Stomach (tissue), 9 donors: ENCODE results near the gene KIAA0930. TPM values are rescaled to one million over a fixed set of nuclear protein-coding genes. Genes with fewer than 3 reads are reported as not detected.

Experiments
- DNase-seq, 2 donors: peaks; one replicate each; pipeline versions ENCODE4 v3.0.0 to v3.0.0-alpha.2; 2013 to 2019
- H3K27ac ChIP-seq, 5 donors: fragments of 200-600 bp in 4 of 5; sonication (generic) in 4 of 5; one replicate each; pipeline ENCODE4 v1.5.1; 2013 to 2019; ENCODE audit warnings: mild to moderate bottlenecking in 1 of 5, moderate library complexity in 1 of 5
- H3K27me3 ChIP-seq, 3 donors: fragments of 200-600 bp; sonication (generic); one replicate each; pipeline ENCODE4 v1.5.1; 2017 to 2019; ENCODE audit warnings: mixed run types in 1 of 3
- H3K36me3 ChIP-seq, 4 donors: fragments of 200-600 bp; sonication (generic); 1 replicate in 3 of 4; 2 replicates in 1 of 4; pipeline ENCODE4 v1.5.1; 2016 to 2019
- H3K4me1 ChIP-seq, 4 donors: fragments of 200-600 bp; sonication (generic); one replicate each; pipeline ENCODE4 v1.5.1; 2016 to 2019
- H3K4me3 ChIP-seq, 4 donors: fragments of 200-600 bp; sonication (generic) in 3 of 4; one replicate each; pipeline ENCODE4 v1.5.1; 2016 to 2019; ENCODE audit warnings: mild to moderate bottlenecking in 1 of 4
- H3K9me3 ChIP-seq, 4 donors: fragments of 200-600 bp; sonication (generic); one replicate each; pipeline ENCODE4 v1.5.1; 2016 to 2019
- EP300 ChIP-seq: sonication (generic); formaldehyde crosslinking; IDR thresholded peaks from one replicate; pipeline ENCODE4 v1.6.1; 2017; ENCODE audit warnings: antibody characterized with exemption
- POLR2A ChIP-seq, 4 donors: fragments of 450-650 bp; IDR thresholded peaks; one replicate each; pipeline ENCODE4 v1.6.1; 2016; ENCODE audit warnings: antibody characterized with exemption in 4 of 4, control low read depth in 2 of 4, mild to moderate bottlenecking in 1 of 4, moderate library complexity in 1 of 4
- POLR2AphosphoS5 ChIP-seq, 3 donors: sonication (generic); formaldehyde crosslinking; IDR thresholded peaks; one replicate each; pipeline ENCODE4 v1.6.1; 2016; ENCODE audit warnings: antibody characterized with exemption in 3 of 3
- WGBS, 5 donors: extraction: QIAGEN DNeasy Blood & Tissue Kit in 3 of 5; methylation state at CpG; one replicate each; pipeline versions ENCODE4 v1.1.5 to v1.1.7; 2013 to 2018; 5-methylcytosine and 5-hydroxymethylcytosine counted together
- intact Hi-C: fragments of 100-400 bp; cut with DNase I; formaldehyde crosslinking; loops from one replicate; pipeline ENCODE4 v1.15.1; 2023; ENCODE audit warnings: low total_unique reads
- polyA plus RNA-seq, 3 donors: library from polyadenylated mRNA; stranded (reverse); fragments of 200-250 nt; gene quantifications; one replicate each; pipeline ENCODE4 v1.2.3, GENCODE V29; 2013
- total RNA-seq, 5 donors: library from RNA; depleted of rRNA; stranded (reverse); fragments of >200 nt; gene quantifications; one replicate each; pipeline versions ENCODE4 v1.1.0 to v1.2.3, GENCODE V29; 2014 to 2016
- TF ChIP-seq, protein P1 (sequence below), 7 experiments: fragments of 450-650 bp in 4 of 7; fragments of 200-600 bp in 3 of 7; sonication (generic) in 3 of 7; IDR thresholded peaks; one replicate each; pipeline ENCODE4 v1.5.1; 2016 to 2019; ENCODE audit warnings: antibody characterized with exemption in 7 of 7, control low read depth in 2 of 7, mild to moderate bottlenecking in 1 of 7
- donor health status: healthy with polysubstance abuse.
- donor health status: Bipolar disorder and iron deficiency.
- donor health status: healthy.

Gene KIAA0930
- total and polyA plus RNA-seq, 8 donors, result 7.1 to 42.3 (median 18.4) TPM

DNA sequence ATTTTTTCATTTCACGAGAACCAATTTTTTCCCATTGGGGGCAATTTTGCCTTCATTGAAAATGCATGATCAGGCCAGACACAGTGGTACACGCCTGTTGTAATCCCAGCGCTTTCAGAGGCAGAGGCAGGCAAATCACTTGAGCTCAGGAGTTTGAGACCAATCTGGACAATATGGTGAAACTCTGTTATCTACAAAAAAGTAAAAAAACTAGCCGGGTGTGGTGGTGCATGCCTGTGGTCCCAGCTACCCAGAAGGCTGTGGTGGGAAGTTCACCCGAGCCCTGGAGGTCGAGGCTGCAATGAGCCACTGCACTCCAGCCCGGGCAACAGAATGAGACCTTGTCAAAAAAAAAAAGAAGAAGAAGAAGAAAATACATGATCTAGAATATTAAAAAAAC lies 24.8 kb upstream of the KIAA0930 start:
- Histone ChIP-seq H3K36me3 (no peaks in the 10 kb centered on the region), H3K27ac (no peak overlapping the region), H3K4me1 (peaks cover 5 to 49% (median 31%) of the 10 kb centered on the region in 4 donors), H3K9me3 (no peaks in the 10 kb centered on the region), H3K4me3 (no peak overlapping the region), H3K27me3 (peaks cover 0 to 14% (median 0%) of the 10 kb centered on the region in 3 donors)
- intact Hi-C loops, result no loop called here
- TF ChIP-seq, protein P1, sequence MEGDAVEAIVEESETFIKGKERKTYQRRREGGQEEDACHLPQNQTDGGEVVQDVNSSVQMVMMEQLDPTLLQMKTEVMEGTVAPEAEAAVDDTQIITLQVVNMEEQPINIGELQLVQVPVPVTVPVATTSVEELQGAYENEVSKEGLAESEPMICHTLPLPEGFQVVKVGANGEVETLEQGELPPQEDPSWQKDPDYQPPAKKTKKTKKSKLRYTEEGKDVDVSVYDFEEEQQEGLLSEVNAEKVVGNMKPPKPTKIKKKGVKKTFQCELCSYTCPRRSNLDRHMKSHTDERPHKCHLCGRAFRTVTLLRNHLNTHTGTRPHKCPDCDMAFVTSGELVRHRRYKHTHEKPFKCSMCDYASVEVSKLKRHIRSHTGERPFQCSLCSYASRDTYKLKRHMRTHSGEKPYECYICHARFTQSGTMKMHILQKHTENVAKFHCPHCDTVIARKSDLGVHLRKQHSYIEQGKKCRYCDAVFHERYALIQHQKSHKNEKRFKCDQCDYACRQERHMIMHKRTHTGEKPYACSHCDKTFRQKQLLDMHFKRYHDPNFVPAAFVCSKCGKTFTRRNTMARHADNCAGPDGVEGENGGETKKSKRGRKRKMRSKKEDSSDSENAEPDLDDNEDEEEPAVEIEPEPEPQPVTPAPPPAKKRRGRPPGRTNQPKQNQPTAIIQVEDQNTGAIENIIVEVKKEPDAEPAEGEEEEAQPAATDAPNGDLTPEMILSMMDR (IDR thresholded peaks at IDR 0.05), result no peak
- TF ChIP-seq EP300, result no peak
- no peak for TF ChIP-seq POLR2A (IDR thresholded peaks at IDR 0.05)
- no peak for TF ChIP-seq POLR2AphosphoS5 (IDR thresholded peaks at IDR 0.05)
- no peak for DNase-seq
- WGBS, 5 donors, result 56 to 78% (median 63%) methylated on average over 7 of the region's 7 CpGs

DNA sequence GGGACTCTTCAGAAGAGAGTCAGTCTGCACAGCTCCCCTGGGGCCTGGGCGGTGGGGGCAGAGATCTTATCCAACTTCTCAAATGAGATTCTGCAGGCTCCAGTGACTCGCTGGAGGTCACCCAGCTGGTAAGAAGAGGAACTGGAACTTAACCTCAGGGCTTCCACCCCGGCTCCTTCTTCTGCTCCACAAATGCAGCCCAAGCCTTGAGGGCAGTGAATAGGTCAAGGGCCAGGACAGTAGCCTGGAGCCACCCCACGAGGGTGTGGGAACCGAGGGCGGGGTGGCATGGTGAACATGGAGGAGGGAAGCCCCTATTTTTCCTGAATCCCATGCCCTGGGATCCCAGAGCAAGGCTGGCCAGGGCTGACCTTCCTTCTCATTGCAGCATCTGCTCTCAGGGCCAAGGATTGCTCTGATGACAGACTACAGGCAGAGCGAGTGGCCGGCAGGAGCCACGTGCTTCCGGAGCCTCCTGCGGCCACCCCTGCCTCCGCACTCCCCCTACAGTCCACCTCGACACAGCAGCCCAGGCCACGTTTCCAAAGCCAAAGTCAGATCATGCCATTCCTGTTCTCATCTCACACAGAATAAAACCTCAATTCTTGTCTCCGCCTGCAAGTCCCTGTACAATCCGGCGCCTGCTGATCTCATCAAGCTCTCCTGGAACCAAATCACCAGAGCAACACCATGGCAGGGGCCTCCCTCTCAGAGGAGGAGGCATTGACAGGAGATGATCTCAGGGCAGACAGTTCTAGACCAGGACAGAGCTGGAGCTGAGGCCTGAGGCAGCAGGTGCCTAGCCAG lies 23.0 kb upstream of the KIAA0930 start:
- H3K36me3 ChIP-seq, result no peaks in the 10 kb centered on the region
- 18 to 30% (median 25%) methylated on average over 17 of the region's 17 CpGs for WGBS, 5 donors
- peaks cover 5 to 30% (median 18%) of the 10 kb centered on the region in 4 donors for H3K4me1 ChIP-seq
- H3K27me3 ChIP-seq, result peaks cover 0 to 10% (median 0%) of the 10 kb centered on the region in 3 donors
- H3K4me3 ChIP-seq, result no peak overlapping the region
- TF ChIP-seq POLR2AphosphoS5 (IDR thresholded peaks at IDR 0.05), result peak in 2 of 3 donors; percentile 4 to 70
- TF ChIP-seq POLR2A (IDR thresholded peaks at IDR 0.05), result no peak
- TF ChIP-seq EP300, result no peak
- TF ChIP-seq, protein P1 (IDR thresholded peaks at IDR 0.05), result peak in 5 of 7 experiments; percentile 65 to 83 (median 66)
- peak overlapping the region in 3 of 5 donors; percentile 23 to 45 (median 37) for H3K27ac ChIP-seq
- peak; percentile 78 to 90 for DNase-seq
- no peaks in the 10 kb centered on the region for H3K9me3 ChIP-seq
- intact Hi-C loops, result no loop called here

DNA sequence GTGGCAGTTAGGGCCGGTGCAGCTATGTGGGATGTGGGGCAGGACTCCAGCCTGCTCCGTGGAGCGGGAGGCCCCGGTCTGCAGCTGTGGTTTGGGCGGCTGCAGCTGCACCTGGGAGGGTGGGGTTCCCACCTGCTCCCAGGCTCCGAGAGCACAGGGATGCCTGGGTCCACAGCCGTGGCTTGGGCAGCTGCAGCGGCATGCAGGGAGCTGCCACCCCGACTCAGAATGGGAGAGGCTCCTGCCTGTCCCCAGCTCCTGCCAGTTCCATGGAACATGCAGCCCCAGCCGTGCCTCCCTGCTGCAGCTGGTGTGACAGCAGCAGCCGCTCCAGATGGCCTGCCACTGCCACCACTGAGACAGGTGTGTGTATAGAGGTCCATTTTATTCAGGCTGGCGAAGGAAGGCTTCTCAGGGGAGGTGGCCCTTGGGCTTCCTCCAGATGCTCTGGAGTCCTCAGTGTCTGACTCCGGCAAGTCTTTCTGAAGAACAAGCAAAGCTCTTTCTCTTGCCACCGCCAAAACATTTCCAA lies 22.3 kb upstream of the KIAA0930 start:
- WGBS, 5 donors, result 56 to 85% (median 81%) methylated on average over 6 to 14 of the region's 14 CpGs
- peak overlapping the region in 2 of 5 donors; percentile 23 to 37 for H3K27ac ChIP-seq
- no peak for DNase-seq
- H3K36me3 ChIP-seq, result no peaks in the 10 kb centered on the region
- intact Hi-C loops, result no loop called here
- H3K9me3 ChIP-seq, result no peaks in the 10 kb centered on the region
- TF ChIP-seq EP300 (no peak), POLR2AphosphoS5 (IDR thresholded peaks at IDR 0.05) (no peak), POLR2A (IDR thresholded peaks at IDR 0.05) (no peak)
- TF ChIP-seq, protein P1 (IDR thresholded peaks at IDR 0.05), result no peak
- peaks cover 0 to 7% (median 0%) of the 10 kb centered on the region in 3 donors for H3K27me3 ChIP-seq
- H3K4me3 ChIP-seq, result no peak overlapping the region
- peaks cover 3 to 23% (median 12%) of the 10 kb centered on the region in 4 donors for H3K4me1 ChIP-seq

DNA sequence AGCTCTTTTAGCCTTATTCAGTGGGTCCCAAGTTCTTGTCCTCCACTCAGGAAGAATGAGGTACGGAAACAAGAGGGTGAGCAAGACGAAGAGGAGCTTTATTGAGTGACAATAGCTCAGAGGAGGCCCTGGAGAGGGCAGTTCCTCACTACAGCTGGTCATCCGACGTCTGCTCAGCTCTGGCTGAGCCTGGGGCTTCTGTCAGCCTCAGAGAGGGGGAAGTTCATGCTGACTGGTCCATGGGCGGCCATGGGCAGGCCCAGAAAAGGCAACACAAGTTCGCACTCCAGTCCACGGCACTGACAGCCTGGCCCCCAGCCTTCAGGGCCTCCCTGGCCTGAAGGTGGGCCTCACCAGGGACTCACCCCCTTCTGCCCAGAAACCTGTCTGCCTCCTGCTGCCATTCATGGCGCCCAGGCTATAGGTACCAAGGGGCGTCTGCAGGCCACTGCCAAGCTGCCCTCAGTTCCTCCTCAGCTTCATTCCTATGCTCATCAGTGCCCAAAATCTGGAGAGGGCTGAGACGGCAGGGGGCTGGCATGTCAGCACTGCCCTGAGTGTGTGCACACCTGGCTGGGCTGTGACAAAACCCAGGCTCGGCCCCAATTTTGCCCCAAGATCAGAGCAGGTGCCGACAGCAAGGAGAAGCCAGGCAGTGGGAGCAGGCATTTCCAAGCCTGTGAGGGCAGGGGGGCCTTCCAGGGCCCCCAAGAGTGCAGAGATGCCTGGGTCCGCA lies 21.7 kb upstream of the KIAA0930 start:
- Histone ChIP-seq H3K4me1 (peaks cover 0 to 20% (median 10%) of the 10 kb centered on the region in 4 donors), H3K27ac (no peak overlapping the region), H3K4me3 (no peak overlapping the region), H3K9me3 (no peaks in the 10 kb centered on the region), H3K27me3 (peaks cover 0 to under 1% (median 0%) of the 10 kb centered on the region in 3 donors), H3K36me3 (no peaks in the 10 kb centered on the region)
- WGBS, 5 donors, result 60 to 95% (median 77%) methylated on average over 7 to 13 of the region's 13 CpGs
- TF ChIP-seq POLR2AphosphoS5 (IDR thresholded peaks at IDR 0.05) (no peak), POLR2A (IDR thresholded peaks at IDR 0.05) (no peak), EP300 (no peak)
- TF ChIP-seq, protein P1 (IDR thresholded peaks at IDR 0.05), result no peak
- DNase-seq, result no peak
- intact Hi-C loops, result no loop called here
